Dermis microvascular lymphatic vessel endothelial cell (primary cell): ENCODE results near the gene TAF1L. TPM values are rescaled to one million over a fixed set of nuclear protein-coding genes. Genes with fewer than 3 reads are reported as not detected.
"Not testable (repeated sequence)": the region's sequence is repeated elsewhere in the genome, so short reads cannot be mapped to it uniquely, and the experiment has no call there.

Experiments used
- DNase-seq, 2 donors: peaks; one replicate each; pipeline versions ENCODE4 v3.0.0 to v3.0.0-alpha.2; 2010; ENCODE audit warnings: low read depth in 2 of 2
- total RNA-seq: library from RNA; depleted of rRNA; stranded (reverse); fragments of >200 nt; gene quantifications from 2 replicates; pipeline ENCODE4 v1.2.1, GENCODE V29; 2014

Gene TAF1L
- total RNA-seq = under 0.01 TPM in 2 replicates

- DNase-seq = no peak
These were observed at the start of gene TAF1L for GRCh38 chr9:32635362-32635761. Gene TAF1L (minus strand): TSS chr9:32635669. CDS start chr9:32635579, 90 bp downstream.

- DNase-seq = no peak
These were observed 46.3 kb upstream of the TAF1L start for GRCh38 chr9:32681751-32682150.

GRCh38 chr9:32677931-32678330, 42.5 kb upstream of the TAF1L start:
- no peak for DNase-seq

- DNase-seq = peak in 1 of 2 donors; percentile 45
These were observed 37.0 kb upstream of the TAF1L start for GRCh38 chr9:32672469-32672868.

- no peak for DNase-seq
These were observed 35.9 kb upstream of the TAF1L start for GRCh38 chr9:32671333-32671732.

- no peak for DNase-seq
These were observed 29.6 kb upstream of the TAF1L start for GRCh38 chr9:32665101-32665500.

GRCh38 chr9:32663741-32664140, 28.3 kb upstream of the TAF1L start:
- no peak for DNase-seq

GRCh38 chr9:32647671-32648070, 12.2 kb upstream of the TAF1L start:
- DNase-seq = no peak

GRCh38 chr9:32644698-32645097, 9.2 kb upstream of the TAF1L start:
- peak in 1 of 2 donors; percentile 77 for DNase-seq

- DNase-seq = not testable (repeated sequence)
These were observed 2.3 kb downstream of the TAF1L start for GRCh38 chr9:32633151-32633550.

- DNase-seq = no peak
These were observed 3.5 kb downstream of the TAF1L start for GRCh38 chr9:32631991-32632390.

GRCh38 chr9:32627394-32627954, 8.0 kb downstream of the TAF1L start:
- DNase-seq = no peak

- no peak for DNase-seq
These were observed 10.1 kb downstream of the TAF1L start for GRCh38 chr9:32625320-32625719.

- no peak for DNase-seq
These were observed 12.5 kb downstream of the TAF1L start for GRCh38 chr9:32622948-32623347.

- no peak for DNase-seq
These were observed 17.2 kb downstream of the TAF1L start for GRCh38 chr9:32618261-32618660.

GRCh38 chr9:32606811-32607210, 28.7 kb downstream of the TAF1L start:
- no peak for DNase-seq

GRCh38 chr9:32603914-32604852, 31.3 kb downstream of the TAF1L start:
- DNase-seq = peak; percentile 10 to 40

GRCh38 chr9:32599021-32599420, 36.4 kb downstream of the TAF1L start:
- DNase-seq = not testable (repeated sequence)

- DNase-seq = no peak
These were observed 38.5 kb downstream of the TAF1L start for GRCh38 chr9:32596936-32597335.

GRCh38 chr9:32596096-32596865, 39.2 kb downstream of the TAF1L start:
- no peak for DNase-seq

GRCh38 chr9:32590898-32591297, 44.6 kb downstream of the TAF1L start:
- no peak for DNase-seq

GRCh38 chr9:32590476-32590875, 45.0 kb downstream of the TAF1L start:
- no peak for DNase-seq
